HG03066 (cell line): ENCODE results near the gene TSR2.

Experiments used
- ATAC-seq: cut with Tn5 transposase; IDR thresholded peaks from one replicate; pipeline ENCODE4 v1.9.1; 2021; ENCODE audit warnings: low read depth; ENCODE audit not compliant: unreplicated experiment

TSR2 gene, protein sequence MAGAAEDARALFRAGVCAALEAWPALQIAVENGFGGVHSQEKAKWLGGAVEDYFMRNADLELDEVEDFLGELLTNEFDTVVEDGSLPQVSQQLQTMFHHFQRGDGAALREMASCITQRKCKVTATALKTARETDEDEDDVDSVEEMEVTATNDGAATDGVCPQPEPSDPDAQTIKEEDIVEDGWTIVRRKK

GRCh38 chrX:54439960-54440871 is at the start of gene TSR2:
Gene TSR2, plus strand, starts transcription at chrX:54440404. Its CDS starts 18 bp downstream, at chrX:54440422.
- peak; percentile 93 for ATAC-seq

DNA sequence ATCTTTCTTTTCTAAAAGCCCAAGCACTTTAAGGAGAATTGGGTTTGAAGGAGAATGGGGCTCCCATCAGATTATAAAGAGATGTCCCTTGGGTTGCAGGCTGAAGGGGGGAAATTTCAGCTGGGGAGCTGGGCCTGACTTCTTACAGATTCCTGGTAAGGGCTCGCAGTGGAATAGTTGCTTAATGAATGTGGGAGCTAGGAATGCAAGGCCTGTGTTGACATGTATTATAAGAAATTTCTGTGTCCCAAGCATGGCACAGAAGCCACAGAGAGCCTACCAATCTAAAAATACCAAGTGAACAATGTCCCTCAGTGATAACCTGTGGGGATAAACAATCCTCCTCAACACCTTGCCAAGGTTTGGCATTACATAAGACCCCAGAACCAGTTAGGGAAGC is 43.1 kb upstream of the TSR2 start:
- ATAC-seq: no peak

DNA sequence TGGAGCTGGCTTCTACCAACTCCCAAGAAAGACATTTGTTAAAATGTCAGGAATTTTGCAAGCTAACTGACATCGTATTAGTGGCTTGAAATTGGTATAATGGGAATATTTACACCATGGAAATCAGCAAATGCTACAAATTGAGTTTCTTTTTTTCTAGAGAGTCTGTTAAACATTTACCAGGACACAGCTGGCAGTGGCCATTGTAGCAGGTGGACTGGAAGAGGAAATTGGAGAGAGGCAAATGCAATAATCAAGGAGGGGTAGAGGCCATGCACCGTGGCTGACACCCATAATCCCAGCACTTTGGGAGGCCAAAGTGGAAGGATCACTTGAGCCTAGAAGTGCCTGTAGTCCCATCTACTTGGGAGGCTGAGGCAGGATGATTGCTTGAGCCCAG is 32.9 kb upstream of the TSR2 start:
- ATAC-seq: no peak

DNA sequence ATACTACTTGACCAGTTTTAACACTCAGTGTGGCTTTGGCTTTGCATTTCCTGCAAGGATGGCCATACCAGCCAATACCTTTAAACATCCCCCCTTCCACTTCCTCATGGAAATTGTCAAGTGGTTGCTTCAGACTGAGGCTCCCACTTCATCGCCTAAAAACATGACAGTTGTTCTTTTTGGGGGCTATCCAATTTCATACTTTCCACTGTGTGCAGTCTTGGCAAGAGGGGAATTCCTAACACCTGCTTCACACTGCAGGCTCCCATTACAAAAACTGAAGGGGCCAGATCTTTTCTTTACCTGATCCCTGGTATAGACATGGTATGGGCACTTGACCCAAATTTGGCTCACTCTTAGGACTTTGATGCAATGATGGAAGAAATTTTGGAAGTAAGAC is 28.5 kb upstream of the TSR2 start:
- ATAC-seq: no peak

- ATAC-seq: no peak
Observed at GRCh38 chrX:54413753-54414152, 26.5 kb upstream of the TSR2 start.

- no peak for ATAC-seq
Observed at GRCh38 chrX:54415534-54416350, 24.5 kb upstream of the TSR2 start.

GRCh38 chrX:54416965-54417364 is 23.2 kb upstream of the TSR2 start:
- ATAC-seq: no peak

- no peak for ATAC-seq
Observed at GRCh38 chrX:54419559-54420302, 20.5 kb upstream of the TSR2 start.

- ATAC-seq: no peak
Observed at GRCh38 chrX:54422168-54422567, 18.0 kb upstream of the TSR2 start.

- no peak for ATAC-seq
Observed at GRCh38 chrX:54423161-54423888, 16.9 kb upstream of the TSR2 start.

DNA sequence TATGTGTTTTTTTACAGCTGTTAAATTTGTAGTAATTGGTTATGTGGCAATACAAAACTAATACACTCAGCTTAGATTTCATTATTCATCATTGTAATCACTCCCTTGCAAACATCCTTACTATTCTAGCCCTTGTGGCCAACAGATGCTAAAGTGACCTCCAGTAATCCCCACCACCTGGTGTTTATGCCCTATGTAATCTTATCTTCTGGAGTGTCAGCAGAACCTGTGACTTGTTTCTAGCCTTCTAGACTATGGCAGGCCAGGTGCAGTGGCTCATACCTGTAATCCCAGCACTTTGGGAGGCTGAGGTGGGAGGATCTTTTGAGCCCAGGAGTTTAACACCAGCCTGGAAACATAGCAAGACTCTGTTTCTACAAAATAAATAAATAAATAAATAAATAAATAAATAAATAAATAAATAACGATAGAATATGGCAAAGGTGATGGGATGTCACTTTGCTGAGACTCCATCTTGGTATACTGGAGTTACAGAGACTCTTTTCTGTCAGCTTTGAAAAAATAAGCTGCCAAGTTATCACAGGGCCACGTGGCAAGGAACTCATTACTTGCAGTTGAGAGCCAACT is 12.3 kb upstream of the TSR2 start:
- ATAC-seq: no peak

GRCh38 chrX:54430519-54430918 is 9.7 kb upstream of the TSR2 start:
- no peak for ATAC-seq

DNA sequence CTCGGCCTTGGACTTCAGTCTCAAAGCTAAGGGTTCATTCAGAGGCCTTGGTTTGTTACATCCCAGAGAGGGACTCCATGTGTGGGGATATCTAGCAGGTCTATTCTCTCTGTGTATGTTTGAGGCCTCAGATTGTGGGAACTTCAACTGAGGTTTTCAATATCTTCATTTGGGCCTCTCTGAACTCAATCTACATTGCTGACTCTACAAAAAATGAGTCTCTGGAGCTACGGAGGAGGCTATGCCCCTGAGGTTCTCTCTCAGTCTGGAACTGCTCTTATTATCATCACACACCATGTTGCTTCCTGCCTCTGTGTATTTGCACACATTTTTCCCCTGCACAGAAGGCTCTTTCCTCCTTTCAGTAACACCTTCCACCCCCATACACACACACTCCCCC is 5.1 kb upstream of the TSR2 start:
- no peak for ATAC-seq

DNA sequence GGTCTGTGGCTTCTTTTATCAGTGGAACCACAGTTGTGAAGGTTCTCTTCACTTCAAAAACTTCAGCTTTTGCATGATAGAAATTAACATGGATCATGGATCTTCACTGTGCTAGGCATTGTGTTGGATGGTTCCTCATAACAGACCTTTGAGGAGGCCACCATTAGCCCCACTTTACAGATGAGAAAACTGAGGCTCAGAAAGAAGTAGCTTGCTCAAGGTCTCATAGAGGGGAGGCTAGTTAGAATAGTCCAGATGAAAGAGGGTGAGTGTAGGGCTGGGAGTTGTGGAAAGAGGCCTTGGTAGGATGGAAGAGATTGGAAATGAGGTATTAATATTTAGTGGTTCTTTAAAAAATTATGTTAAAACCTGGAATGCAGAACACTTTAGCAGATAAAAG is 2.6 kb downstream of the TSR2 start:
- no peak for ATAC-seq

GRCh38 chrX:54444752-54445151 is 4.5 kb downstream of the TSR2 start:
- no peak for ATAC-seq

DNA sequence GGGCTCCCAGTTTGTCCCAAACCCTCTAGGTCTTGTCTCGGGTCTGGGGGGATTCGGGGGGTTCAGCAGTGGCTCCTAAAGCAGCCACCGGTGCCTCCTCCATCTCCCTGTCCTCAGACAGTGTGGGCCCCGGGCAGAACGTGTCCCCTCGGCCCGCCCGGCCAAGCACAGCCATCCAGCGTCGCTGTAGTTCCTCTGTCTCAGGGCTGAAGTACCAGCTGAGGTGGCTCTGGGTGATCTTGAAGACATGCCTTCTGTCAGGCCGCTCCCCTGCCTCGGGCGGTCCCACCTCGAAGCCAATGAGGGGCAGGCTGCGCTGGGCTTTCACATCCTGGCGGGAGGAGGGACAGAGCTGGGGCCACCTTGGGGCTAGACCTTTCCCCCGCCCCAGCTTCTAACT is 5.9 kb downstream of the TSR2 start:
- no peak for ATAC-seq

GRCh38 chrX:54447461-54447860 is 7.3 kb downstream of the TSR2 start:
- ATAC-seq: no peak

GRCh38 chrX:54449929-54450328 is 9.7 kb downstream of the TSR2 start:
- ATAC-seq: no peak

- ATAC-seq: no peak
Observed at GRCh38 chrX:54452920-54453319, 12.7 kb downstream of the TSR2 start.
